Small intestine (tissue), 7 donors: ENCODE measurements around the gene SMIM44. TPM values are rescaled to one million over a fixed set of nuclear protein-coding genes. Genes with fewer than 3 reads are reported as not detected.

Source experiments
- DNase-seq, 2 donors: peaks; one replicate each; pipeline versions ENCODE4 v3.0.0 to v3.0.0-alpha.2; 2013
- FAIRE-seq: peaks from 2 replicates; lab custom pipeline; 2012; peaks lifted over from hg19 to GRCh38; lab: Jason Lieb, UNC
- H3K27ac ChIP-seq, 3 donors: one replicate each; pipeline ENCODE4 v1.5.1; 2013; ENCODE audit warnings: low read length in 2 of 3, mild to moderate bottlenecking in 2 of 3, control low read depth in 1 of 3, inconsistent platforms in 1 of 3, low read depth in 1 of 3, moderate library complexity in 1 of 3
- H3K27me3 ChIP-seq, 3 donors: one replicate each; pipeline ENCODE4 v1.6.1; 2013; ENCODE audit warnings: low read length in 3 of 3, inconsistent platforms in 1 of 3; ENCODE audit not compliant: control insufficient read depth in 3 of 3, insufficient read depth in 3 of 3
- H3K36me3 ChIP-seq, 3 donors: one replicate each; pipeline ENCODE4 v1.6.1; 2013; ENCODE audit warnings: low read length in 3 of 3, inconsistent platforms in 1 of 3, low read depth in 1 of 3, mild to moderate bottlenecking in 1 of 3, moderate library complexity in 1 of 3; ENCODE audit not compliant: control insufficient read depth in 3 of 3, insufficient read depth in 2 of 3
- H3K4me1 ChIP-seq, 3 donors: one replicate each; pipeline ENCODE4 v1.6.1; 2013; ENCODE audit warnings: low read length in 2 of 3, inconsistent platforms in 1 of 3, low read depth in 1 of 3, mild to moderate bottlenecking in 1 of 3, moderate library complexity in 1 of 3; ENCODE audit not compliant: control insufficient read depth in 3 of 3, insufficient read depth in 2 of 3
- H3K4me3 ChIP-seq, 3 donors: one replicate each; pipeline ENCODE4 v1.5.1; 2013; ENCODE audit warnings: low read length in 3 of 3, control low read depth in 1 of 3, inconsistent platforms in 1 of 3, low read depth in 1 of 3, mild to moderate bottlenecking in 1 of 3, moderate library complexity in 1 of 3
- H3K9me3 ChIP-seq, 2 donors: one replicate each; pipeline ENCODE4 v1.6.1; 2013; ENCODE audit warnings: low read depth in 1 of 2, low read length in 1 of 2; ENCODE audit not compliant: control insufficient read depth in 2 of 2, insufficient read depth in 1 of 2
- WGBS, 3 donors: extraction: QIAGEN DNeasy Blood & Tissue Kit; methylation state at CpG; one replicate each; pipeline ENCODE4 v1.1.7; 2013; 5-methylcytosine and 5-hydroxymethylcytosine counted together
- polyA plus RNA-seq, 4 donors: library from polyadenylated mRNA; stranded (reverse) in 3 of 4; unstranded in 1 of 4; fragments of 200-250 nt in 3 of 4; fragments of 120-200 nt in 1 of 4; gene quantifications; one replicate each; pipeline versions ENCODE4 v1.2.1 to v1.2.3, GENCODE V29; 2013
- donor health status: healthy with polysubstance abuse.
- donor health status: control.
- donor health status: control.
- donor health status: Bipolar disorder and iron deficiency.
- donor health status: healthy.

Gene SMIM44
- polyA plus RNA-seq, 4 donors = 0.49 to 0.63 TPM; not detected in 2

DNA sequence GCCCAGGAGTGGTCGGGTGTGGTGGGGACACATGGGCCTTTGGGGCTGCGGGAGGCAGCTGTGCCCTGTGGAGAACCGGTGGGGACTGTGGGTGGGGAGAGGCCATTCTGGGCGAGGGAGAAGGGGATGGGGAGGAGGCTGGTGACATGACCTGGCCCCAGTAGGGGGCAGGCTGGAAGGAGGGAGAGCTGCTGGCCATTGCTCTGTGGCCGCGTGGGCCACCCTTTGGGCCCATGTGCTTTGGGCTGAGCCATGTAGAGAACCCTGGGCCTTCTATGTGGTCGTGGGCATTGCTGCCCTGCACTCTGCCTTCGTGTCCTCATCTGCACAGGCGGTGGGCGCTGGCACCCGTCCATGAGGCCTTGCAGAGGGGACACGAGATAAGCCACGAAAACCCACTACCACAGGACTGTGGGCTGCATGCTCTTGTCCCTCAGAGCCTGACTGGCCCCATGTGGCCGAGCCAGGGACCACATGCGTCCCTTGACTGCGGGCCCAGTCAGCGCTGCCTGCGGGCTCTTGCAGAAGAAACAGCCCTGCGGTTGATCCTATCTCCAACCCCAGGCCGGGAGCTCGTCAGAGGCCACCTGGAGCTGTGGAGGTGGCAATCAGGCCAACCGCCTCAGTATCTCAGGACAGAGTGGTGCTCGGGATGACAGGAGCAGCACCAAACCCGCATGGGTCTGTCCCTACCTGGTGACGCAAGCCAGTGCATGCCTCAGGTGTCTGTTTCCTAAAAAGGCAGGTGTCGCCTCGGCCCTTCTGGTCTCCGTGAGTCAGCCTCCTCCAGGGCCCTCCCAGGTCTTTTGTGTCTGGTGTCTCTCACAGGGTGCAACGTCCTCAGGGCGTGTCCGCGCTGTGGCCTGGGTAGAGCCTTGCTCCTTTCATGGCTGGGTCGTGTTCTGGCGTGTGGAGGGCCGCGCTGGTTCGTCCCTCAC lies 37.2 kb upstream of the SMIM44 start:
- DNase-seq (peak; percentile 59 to 93), FAIRE-seq (no peak)
- no peaks in the 10 kb centered on the region for H3K9me3 ChIP-seq
- H3K36me3 ChIP-seq = peaks cover 5 to 80% (median 7%) of the 10 kb centered on the region in 3 donors
- H3K4me3 ChIP-seq = no peak overlapping the region
- peaks cover 0 to 12% (median 0%) of the 10 kb centered on the region in 3 donors for H3K4me1 ChIP-seq
- WGBS, 3 donors = 36 to 74% (median 53%) methylated on average over 35 to 37 of the region's 37 CpGs
- peak overlapping the region; percentile 15 to 63 (median 38) for H3K27ac ChIP-seq
- H3K27me3 ChIP-seq = no peaks in the 10 kb centered on the region

DNA sequence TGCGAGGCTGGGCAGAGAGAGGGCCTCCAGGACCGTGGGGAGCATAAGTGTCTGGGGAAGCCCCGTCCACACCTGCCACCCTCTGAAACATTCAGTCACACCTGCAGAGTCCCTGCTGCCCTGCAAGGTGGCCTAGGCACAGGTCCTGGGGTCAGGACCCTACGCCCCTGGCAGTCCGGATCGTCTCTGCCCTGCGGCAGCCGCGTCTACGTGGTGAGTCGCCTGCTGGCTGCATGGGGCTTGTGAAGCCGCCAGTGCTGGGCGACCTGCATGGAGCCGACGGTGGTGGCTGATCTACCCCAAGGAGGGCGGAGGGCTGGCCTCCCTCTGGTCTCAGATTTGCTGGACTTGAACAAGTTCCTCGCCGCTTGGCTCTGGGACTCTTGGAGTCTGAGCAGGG lies 35.9 kb upstream of the SMIM44 start:
- DNase-seq (no peak), FAIRE-seq (no peak)
- H3K36me3 ChIP-seq = peaks cover 4 to 81% (median 5%) of the 10 kb centered on the region in 3 donors
- H3K27me3 ChIP-seq = no peaks in the 10 kb centered on the region
- no peak overlapping the region for H3K27ac ChIP-seq
- H3K4me3 ChIP-seq = no peak overlapping the region
- WGBS, 3 donors = 87 to 94% (median 93%) methylated on average over 15 to 18 of the region's 18 CpGs
- H3K9me3 ChIP-seq = no peaks in the 10 kb centered on the region
- peaks cover 0 to 12% (median 0%) of the 10 kb centered on the region in 3 donors for H3K4me1 ChIP-seq

DNA sequence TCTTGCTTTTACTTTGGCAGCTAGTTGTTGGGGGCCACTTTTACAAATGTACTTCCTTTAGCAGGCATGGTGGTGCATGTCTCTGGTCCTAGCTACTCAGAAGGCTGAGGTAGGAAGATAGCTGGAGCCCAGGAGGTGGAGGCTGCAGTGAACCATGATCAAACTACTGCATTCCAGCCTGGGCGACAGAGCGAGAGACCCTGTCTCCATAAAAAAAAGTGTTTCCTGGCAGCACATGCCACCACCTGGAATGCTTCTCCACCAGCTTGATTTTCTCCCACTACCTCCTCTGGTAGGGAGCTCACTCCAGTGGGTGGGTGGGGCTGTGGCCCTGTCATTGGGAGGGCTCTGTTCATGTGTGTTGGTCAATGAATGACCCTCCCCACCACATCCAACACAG lies 35.4 kb upstream of the SMIM44 start:
- no peak for DNase-seq
- H3K4me1 ChIP-seq = peaks cover 0 to 12% (median 0%) of the 10 kb centered on the region in 3 donors
- WGBS, 3 donors = 88 to 91% (median 88%) methylated on average over 2 of the region's 2 CpGs

DNA sequence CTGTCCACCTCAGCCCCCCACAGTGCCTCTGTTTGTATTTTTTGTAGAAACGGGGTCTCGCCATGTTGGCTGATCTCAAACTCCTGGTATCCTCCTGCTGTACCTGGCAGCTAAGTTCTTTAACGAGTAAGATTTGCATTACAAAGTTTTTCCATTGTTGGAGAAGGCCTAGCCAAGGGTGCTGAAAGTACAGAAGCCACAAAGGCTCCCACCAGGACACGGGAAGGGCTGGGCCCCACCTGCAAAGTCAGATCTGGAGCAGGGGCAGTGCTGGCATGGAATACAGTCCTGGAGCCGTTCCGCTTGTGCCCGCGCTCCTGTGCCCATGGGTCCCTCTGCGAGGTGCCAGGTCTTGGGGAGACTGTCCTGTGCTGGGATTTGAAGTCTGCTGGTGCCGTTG lies 35.0 kb upstream of the SMIM44 start:
- Histone ChIP-seq H3K27ac (no peak overlapping the region), H3K9me3 (no peaks in the 10 kb centered on the region), H3K36me3 (peaks cover under 1 to 79% (median 4%) of the 10 kb centered on the region in 3 donors), H3K4me1 (peaks cover 0 to 12% (median 0%) of the 10 kb centered on the region in 3 donors), H3K4me3 (no peak overlapping the region), H3K27me3 (no peaks in the 10 kb centered on the region)
- 85 to 88% (median 87%) methylated on average over 10 of the region's 10 CpGs for WGBS, 3 donors
- FAIRE-seq (no peak), DNase-seq (no peak)

More for the DNA sequence above, 35.4 kb upstream of the SMIM44 start:
- Histone ChIP-seq H3K27ac (no peak overlapping the region), H3K4me3 (no peak overlapping the region), H3K36me3 (peaks cover 4 to 79% (median 4%) of the 10 kb centered on the region in 3 donors), H3K27me3 (no peaks in the 10 kb centered on the region), H3K9me3 (no peaks in the 10 kb centered on the region)
- FAIRE-seq = no peak

DNA sequence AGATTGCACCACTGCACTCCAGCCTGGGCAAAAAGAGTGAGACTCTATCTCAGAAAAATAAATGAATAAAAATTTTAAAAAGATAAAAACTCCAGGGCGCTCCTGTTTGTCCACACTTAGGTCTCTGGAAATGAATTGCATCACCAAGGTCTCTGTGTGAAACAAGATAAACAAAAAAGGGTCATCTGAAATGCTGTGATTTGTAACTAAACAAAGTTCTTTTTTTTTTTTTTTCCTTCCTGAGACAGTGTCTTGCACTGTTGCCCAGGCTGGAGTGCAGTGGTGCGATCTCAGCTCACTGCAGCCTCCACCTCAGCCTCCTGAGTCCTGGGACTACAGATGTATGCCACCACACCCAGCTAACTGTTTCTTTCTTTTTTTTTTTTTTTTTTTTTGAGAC lies 34.4 kb upstream of the SMIM44 start:
- no peaks in the 10 kb centered on the region for H3K9me3 ChIP-seq
- no peaks in the 10 kb centered on the region for H3K27me3 ChIP-seq
- WGBS, 3 donors = 77 to 89% (median 82%) methylated on average over 2 of the region's 2 CpGs
- H3K36me3 ChIP-seq = peaks cover 0 to 78% (median 2%) of the 10 kb centered on the region in 3 donors
- no peak overlapping the region for H3K4me3 ChIP-seq
- no peak for DNase-seq
- peaks cover 0 to 12% (median 0%) of the 10 kb centered on the region in 3 donors for H3K4me1 ChIP-seq
- H3K27ac ChIP-seq = no peak overlapping the region
- no peak for FAIRE-seq

DNA sequence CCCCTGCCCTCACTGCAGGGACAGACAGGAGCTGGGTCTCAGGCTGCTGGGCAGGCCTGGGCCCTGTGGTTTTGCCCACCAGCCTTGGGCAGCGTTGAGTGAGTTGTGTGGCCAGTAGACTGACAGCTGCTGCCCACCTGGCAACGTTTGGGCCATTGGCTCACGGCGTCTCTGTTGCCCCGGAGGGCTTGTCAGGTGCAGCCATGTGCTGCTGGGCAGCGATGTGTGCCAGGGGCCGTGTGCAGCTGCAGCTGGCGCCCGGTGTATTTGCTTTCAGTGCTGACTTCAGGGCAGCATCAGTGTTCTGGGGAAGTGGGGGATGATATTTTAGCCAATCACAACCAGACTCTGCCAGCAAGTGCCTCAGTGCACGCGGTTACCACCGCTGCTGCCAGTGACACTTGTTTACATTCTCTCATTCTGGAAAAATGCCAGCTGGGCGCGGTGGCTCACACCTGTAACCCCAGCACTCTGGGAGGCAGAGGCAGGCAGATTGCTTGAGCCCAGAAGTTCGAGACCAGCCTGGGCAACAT lies 33.5 kb upstream of the SMIM44 start:
- no peaks in the 10 kb centered on the region for H3K9me3 ChIP-seq
- peaks cover 0 to 78% (median 2%) of the 10 kb centered on the region in 3 donors for H3K36me3 ChIP-seq
- H3K27ac ChIP-seq = no peak overlapping the region
- no peak for FAIRE-seq
- H3K4me3 ChIP-seq = no peak overlapping the region
- WGBS, 3 donors = 30 to 55% (median 36%) methylated on average over 15 of the region's 15 CpGs
- H3K27me3 ChIP-seq = no peaks in the 10 kb centered on the region
- DNase-seq = peak in 1 of 2 donors; percentile 72
- peaks cover 0 to 12% (median 0%) of the 10 kb centered on the region in 3 donors for H3K4me1 ChIP-seq

DNA sequence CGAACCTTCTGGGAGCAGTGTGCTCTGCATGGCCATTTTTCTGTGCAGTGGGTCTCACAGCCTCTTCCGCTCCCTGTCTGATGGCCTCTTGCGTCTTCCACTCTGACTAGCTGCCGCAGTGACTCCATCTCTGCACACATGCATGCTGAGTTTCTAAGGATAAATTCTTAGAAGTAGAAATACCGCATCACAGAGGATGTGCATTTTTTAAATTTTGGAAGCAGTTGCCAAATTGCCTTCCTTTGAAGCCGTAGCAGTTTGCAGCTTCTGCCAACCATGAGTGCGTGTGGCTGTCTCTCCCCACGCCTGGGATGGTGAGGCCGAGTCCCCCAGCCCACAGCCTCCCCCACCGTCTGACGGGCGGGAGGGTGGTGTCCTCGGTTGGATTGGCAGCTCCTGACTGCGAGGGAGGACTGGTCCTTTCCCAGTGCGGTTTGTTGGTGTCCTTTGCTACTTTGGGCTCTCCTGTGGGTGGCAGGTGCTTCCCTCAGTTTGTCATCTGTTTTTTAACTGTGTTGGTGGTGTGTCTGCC lies 32.7 kb upstream of the SMIM44 start:
- no peak overlapping the region for H3K4me3 ChIP-seq
- no peaks in the 10 kb centered on the region for H3K27me3 ChIP-seq
- H3K27ac ChIP-seq = no peak overlapping the region
- no peak for FAIRE-seq
- DNase-seq = no peak
- H3K4me1 ChIP-seq = peaks cover 0 to 12% (median 0%) of the 10 kb centered on the region in 3 donors
- 75 to 81% (median 78%) methylated on average over 15 of the region's 15 CpGs for WGBS, 3 donors
- no peaks in the 10 kb centered on the region for H3K9me3 ChIP-seq
- peaks cover 0 to 85% (median 2%) of the 10 kb centered on the region in 3 donors for H3K36me3 ChIP-seq

DNA sequence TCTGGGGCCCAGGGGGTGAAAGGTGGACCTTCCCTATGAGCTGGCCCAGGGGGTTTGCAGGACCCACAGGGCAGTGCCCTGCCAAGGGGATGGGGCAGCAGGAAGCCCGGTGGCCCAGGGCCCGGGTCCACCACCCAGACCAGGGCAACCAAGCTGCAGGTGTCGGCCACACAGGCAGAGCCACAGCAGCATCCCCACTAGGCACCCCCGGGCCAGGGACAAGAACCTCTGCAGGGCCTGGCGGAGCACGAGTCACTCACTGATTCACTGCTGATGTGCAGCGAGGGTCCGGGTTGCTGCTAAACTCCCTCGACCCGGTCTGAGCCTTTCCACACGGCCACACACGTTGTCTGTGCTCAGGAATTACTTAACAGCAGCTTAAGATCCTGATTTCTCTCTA lies 31.7 kb upstream of the SMIM44 start:
- DNase-seq (no peak), FAIRE-seq (no peak)
- H3K9me3 ChIP-seq = no peaks in the 10 kb centered on the region
- WGBS, 3 donors = 89% methylated on average over 10 to 12 of the region's 12 CpGs
- H3K27ac ChIP-seq = no peak overlapping the region
- H3K4me1 ChIP-seq = peaks cover 0 to 4% (median 0%) of the 10 kb centered on the region in 3 donors
- peaks cover 0 to 87% (median 2%) of the 10 kb centered on the region in 3 donors for H3K36me3 ChIP-seq
- H3K27me3 ChIP-seq = no peaks in the 10 kb centered on the region
- no peak overlapping the region for H3K4me3 ChIP-seq
